ENCODE data around the gene ORAI2.
"Not testable (repeated sequence)": the region's sequence is repeated elsewhere in the genome, so short reads cannot be mapped to it uniquely, and the experiment has no call there.

The ORAI2 gene

DNA sequence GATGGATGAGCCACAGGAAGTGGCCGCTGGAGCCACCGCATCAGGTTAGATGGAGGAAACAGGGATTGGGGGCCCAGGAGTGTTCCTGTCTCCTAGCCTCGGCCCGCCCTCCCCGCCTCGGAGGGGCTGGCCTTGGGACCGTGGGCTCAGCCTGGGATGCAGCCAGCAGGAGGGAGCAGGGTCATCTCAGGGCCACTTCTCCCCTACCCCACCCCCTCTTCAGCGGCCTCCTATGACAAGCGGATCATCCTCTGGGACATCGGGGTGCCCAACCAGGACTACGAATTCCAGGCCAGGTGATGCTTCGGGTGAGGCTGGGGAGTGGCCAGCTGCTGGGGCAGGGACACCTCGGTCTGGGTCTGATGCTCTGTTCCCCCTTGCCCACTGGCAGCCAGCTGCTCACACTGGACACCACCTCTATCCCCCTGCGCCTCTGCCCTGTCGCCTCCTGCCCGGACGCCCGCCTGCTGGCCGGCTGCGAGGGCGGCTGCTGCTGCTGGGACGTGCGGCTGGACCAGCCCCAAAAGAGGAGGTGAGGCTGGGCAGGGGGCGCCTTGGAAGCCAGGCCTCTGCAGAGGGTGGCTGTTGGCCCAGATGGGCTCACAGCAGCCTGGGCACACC lies 36.1 kb downstream of the ORAI2 start:
- no peak for DNase-seq (ENCODE audit: low read depth in 3 of 3)

DNA sequence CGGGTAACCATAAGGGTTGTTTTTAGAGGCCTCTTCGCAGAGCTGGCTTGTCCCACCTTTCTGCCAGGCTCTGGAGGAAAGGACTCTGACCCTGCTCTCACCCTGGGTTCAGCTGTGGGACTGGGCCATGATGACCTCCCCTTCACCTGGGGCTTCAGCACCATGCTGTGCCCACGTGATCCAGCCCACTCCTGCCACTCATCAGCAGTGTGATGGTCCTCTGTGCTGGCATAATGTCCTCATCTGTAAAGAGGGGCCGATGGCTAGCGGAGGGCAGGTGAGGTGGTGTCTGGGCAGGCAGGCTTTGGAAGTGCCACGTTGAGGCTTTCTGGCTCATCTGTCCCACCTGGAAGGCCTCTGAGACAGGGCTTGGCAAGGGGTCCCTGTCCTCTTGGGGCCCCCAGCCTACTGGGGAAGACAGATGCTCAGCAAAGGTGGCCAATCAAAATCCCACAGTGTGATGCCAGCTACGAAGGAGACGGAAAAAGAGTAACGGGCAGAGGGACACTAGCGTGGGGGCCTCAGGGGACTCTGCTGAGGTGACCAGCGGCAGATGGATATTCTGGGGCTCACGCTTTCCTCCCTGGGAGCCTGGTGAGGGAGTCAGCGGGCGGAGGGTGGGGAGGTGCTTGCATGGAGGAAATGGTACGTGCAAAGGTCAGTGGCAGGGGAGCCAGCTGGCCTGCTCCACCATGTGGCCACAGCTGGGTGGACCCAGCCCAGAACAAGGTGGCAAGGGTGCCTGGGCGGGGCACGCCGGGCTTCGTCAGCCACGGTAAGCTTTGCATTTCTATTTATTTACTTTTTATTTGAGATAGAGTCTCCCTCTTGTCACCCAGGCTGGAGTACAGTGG lies 36.8 kb downstream of the ORAI2 start:
- DNase-seq (ENCODE audit: low read depth in 3 of 3), result no peak

DNA sequence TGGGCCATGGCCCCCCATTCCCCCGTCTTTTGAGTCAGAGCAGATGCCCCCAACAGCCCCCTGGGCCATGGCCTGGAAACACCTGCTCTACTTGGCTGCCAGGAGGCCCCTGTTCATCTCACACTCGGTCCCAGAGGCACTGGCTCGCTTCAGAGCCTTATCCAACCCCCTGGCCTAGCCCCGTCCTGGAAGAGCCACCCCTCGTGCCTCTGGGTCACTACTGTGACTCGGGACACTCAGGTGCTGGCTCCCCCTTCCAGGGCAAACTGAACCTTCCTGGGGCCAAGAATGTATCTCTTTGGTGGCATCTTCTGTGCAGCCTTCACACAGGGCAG lies 38.4 kb downstream of the ORAI2 start:
- DNase-seq (ENCODE audit: low read depth in 3 of 3), result no peak

DNA sequence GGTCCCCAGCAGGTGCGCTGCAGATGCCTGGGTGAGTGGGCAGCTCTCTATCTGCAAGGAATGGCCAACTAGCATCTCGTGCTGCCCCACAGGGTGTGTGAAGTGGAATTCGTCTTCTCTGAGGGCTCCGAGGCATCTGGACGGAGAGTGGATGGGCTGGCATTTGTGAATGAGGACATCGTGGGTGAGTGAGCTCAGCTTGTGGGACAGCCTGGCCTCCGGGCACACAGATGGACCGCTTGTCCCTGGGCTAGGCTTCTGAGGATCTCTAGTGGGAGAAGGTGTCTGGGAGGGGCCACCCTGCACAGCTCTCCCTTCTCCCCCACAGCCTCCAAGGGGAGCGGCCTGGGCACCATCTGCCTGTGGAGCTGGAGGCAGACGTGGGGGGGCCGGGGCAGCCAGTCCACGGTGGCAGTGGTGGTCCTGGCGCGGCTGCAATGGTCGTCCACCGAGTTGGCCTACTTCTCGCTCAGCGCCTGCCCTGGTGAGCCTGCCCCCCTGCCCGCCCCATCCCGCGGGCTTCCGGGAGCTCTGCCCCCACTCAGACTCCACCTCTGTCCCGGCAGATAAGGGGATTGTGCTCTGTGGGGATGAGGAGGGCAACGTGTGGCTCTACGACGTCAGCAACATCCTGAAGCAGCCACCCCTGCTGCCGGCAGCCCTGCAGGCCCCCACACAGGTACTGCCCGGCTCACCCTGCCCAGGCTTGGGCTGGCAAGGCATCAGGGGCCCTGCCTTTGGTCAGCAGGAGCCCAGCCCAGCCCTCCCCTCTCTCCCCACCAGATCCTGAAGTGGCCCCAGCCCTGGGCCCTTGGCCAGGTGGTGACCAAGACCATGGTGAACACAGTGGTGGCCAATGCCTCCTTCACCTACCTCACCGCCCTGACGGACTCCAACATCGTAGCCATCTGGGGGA lies 39.0 kb downstream of the ORAI2 start:
- DNase-seq (ENCODE audit: low read depth in 3 of 3), result no peak

DNA sequence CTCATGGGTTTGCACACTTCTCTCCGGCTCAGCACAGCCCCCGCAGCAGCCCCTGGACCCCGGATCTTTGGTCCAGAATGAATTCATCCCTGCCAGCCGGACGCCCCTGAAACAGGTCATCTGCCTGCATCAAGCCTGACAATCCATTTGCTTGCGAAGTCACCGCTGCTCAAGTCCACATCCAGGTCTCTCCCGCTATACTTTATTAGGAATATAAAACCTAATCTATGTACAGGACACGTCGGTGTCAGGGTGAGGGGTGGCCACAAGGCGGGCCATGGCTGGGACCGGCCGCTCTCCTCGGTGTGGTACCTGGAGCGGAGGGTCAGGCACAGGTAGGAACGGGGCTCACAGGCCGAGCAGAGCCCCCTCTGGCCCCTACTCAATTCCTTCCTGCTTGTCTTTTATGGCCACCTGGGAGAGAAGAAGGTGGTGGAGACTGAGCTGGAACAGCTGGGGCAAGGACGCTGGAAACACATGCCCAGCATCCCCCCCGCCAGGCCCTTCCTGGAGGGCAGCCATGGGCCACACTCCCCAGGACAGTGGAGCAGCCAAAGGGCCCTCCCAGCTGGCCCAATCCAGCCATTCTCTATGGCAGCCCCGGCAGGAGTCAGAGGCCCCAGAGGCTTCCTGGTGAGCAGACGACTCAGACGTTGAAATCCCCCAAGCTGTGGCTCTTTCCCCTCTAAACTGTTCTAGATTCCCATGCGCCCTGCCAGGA lies 40.1 kb downstream of the ORAI2 start:
- no peak for DNase-seq (ENCODE audit: low read depth in 3 of 3)

DNA sequence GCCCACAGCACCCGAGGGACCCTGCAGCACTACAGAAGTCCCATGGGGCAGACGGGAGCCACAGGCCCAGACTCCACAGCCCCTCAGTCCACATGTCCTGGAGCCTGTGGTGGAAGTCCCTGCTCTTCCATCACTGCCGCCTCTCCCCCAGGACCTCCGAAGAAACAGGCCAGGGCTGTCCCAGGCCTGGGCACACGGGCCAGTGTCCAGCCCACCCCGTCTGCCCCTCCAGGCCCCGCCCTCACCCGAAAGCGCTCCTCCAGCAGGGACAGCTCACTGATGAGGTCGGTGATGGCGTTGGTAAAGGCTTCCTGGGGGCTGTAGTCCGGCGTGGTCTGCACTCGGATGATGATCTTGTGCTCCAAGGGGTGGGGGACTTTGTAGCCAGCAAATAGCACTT lies 40.7 kb downstream of the ORAI2 start:
- DNase-seq (ENCODE audit: low read depth in 3 of 3), result not testable (repeated sequence)

DNA sequence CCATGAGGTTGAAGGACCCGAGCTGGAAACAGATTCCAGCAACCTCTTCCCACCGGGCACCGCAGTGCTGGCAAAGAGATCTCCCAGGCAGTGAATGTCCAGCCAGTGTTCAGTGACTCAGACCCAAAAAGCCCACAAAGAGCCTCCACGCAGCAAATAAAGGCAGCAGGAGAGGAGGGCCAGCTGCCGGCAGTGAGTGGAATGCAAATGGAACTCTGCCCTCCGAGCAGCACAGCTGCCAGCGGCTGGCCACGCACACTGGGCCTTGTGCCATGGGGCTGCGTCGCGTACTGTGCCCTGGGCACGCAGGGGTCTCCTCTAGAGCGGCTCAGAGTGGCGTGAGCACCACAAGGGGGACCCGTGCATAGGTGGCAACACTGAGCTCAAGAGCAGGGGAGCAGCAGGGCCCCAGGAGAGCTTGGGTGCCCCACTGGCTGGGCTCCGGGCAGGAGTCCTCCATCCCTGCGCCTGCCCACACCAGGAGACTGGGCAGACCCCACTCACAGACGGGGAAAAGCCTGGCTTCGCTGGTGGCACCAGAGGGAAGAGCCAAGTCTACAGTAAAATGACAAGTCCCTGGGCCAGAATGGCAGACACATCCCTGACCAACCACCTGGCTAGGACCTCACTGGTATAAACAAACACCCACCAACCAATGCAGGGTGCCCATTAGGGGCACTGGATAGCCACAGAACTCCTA lies 41.5 kb downstream of the ORAI2 start:
- DNase-seq (ENCODE audit: low read depth in 3 of 3), result not testable (repeated sequence)

DNA sequence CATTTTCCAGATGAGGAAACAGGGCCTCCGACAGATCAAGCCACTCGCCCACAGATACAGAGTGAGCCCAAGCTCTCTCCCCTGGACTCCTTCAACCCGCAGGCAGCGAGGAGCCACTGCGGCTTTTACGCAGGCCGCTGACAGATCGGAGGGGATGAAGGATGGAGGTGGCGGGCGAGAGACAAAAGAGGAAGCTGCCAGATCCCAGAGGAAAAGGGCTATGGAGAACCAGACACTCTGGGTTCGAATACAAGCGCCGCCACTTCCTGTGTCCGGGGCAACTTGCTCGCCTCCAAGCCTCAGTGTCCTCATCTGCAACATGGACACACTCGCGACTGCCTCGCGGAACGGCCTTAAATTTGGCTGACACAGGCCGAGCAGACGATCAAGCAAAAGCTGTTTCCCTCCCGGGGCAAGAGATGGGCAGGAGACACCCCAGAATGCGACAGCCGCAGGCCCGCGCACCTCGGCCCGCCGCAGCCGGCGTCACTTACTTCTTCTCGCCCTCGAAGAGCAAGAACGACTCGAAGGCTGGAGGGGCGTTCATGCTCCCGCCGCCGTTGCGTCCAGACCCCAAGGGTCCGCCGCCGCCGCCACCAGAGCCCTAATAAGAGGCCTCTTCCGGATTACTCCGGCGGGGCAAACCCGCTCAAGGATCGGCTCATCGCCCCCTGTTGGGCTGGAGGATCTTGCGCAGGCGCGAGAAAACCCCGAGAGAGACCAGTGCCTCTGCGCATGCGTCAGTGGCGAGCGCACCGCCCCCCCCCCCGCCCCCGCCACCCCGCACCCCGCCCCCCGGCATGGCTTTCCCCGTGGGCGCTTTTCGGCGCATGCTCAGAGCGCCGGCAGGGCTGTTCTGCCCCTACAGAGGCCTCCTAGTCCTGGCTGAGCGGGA lies 45.2 kb downstream of the ORAI2 start, which contains the start of gene POLR2J:
Gene POLR2J, minus strand, starts transcription at position 609 of the 895 bp plus-strand sequence. Its CDS starts 62 bp downstream, at position 547.
- DNase-seq (ENCODE audit: low read depth in 3 of 3), result peak; percentile 78 to 93 (median 82)

DNA sequence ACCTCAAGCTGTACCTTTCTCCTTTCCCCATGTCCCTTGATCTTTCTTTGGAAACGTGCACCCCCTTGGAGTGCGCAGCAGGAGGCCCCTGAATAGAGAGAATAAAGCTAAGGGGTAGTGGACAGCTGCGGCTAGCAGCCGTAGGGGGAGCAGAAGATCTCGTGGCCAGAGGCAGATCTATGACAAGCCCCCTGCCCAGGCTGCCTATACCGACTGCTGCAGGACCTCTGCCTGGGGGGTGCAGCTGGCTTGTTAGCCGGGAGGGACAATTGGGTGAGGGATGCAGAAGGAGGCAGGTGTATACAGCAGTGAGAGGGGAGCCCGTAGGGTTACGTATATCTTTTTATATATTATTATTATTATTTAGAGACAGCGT lies 45.8 kb downstream of the ORAI2 start:
- DNase-seq (ENCODE audit: low read depth in 3 of 3), result not testable (repeated sequence)

DNA sequence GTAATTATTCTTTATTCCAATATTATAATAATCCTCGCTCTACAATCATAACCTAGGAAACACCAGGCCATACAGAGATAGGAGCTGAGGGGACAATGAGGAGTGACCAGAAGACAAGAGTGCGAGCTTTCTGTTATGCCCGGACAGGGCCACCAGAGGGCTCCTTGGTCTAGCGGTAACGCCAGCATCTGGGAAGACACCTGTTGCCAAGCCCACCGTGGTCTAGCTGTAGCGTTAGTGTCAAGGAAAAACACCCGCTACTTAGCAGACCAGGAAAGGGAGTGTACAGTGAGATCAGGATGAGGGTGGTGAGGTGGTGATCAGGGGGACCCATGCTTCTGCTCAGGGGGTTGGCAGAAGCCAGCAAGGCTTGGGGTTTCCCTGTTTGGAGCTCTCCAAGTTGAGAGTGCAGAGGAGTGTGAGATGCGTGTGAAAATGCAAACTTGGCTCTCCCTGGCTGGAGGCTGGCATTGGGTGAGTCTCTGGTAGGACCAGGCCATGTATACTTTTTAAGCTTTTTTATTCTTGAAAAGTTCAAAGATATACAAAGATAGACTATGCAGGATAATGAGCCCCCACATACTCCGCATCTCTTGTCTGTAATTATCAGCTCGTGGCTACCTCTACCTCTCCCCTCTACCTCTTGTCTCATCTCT lies 46.7 kb downstream of the ORAI2 start:
- DNase-seq (ENCODE audit: low read depth in 3 of 3), result not testable (repeated sequence)

DNA sequence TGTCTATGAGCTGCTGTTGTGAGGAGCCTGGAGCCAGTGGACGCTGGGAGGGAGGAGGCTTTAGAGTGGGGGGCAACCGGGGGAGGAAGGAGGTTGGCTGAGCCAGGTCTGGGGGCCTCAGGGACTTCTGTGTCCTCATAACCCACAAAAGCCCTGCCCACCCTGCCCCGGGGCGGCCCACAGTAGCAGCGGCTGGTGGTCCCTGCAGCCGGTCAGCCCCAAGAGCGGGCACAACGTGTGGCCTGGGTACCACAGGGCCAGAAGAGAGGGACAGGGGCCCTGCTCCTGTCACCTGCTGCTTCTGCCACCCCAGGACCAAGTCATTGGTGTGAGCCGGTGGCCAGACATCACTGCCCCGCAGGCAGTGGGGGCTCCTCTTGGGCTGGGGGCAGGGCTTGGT lies 48.6 kb downstream of the ORAI2 start:
- not testable (repeated sequence) for DNase-seq (ENCODE audit: low read depth in 3 of 3)

DNA sequence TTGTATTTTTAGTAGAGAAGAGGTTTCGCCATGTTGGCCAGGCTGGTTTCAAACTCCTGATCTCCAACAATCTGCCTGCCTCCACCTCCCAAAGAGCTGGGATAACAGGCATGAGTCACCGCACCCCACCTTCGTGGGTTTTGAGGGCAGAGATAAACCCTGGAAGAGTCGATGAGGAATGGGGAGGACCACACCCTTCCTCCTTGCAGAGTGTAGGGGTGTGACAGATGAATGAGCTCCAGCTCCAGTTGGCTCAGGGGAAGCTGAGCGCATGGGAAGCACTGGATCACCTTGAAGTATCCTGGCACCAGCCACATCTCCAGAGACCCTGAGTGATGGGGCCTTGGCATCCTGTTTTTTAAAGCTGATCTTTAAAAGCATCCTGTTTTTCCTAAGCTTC lies 50.9 kb downstream of the ORAI2 start:
- not testable (repeated sequence) for DNase-seq (ENCODE audit: low read depth in 3 of 3)

DNA sequence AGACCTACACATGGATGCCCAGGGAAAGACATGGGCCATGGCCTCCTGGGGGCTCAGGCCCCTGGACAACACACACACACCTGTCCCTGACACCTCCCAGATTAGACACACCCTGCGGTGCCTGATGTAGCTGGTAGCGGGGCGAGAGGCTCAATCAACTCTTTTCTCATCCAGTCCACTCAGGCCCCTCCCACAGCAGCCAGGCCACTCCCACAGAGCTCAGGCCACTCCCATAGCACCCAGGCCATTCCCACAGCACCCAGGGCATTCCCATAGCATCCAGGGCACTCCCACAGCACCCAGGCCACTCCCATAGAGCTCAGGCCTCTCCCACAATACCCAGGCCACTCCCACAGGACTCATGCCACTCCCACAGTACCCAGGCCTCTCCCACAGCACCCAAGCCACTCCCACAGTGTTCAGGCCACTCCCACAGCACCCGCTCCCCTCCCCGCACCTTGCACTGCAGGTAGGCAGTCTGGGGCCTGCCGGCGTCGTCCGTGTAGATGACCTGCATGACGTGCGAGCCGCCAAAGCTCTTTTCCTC lies 57.2 kb downstream of the ORAI2 start:
- peak in 2 of 3 donors; percentile 35 to 62 for DNase-seq (ENCODE audit: low read depth in 3 of 3)

DNA sequence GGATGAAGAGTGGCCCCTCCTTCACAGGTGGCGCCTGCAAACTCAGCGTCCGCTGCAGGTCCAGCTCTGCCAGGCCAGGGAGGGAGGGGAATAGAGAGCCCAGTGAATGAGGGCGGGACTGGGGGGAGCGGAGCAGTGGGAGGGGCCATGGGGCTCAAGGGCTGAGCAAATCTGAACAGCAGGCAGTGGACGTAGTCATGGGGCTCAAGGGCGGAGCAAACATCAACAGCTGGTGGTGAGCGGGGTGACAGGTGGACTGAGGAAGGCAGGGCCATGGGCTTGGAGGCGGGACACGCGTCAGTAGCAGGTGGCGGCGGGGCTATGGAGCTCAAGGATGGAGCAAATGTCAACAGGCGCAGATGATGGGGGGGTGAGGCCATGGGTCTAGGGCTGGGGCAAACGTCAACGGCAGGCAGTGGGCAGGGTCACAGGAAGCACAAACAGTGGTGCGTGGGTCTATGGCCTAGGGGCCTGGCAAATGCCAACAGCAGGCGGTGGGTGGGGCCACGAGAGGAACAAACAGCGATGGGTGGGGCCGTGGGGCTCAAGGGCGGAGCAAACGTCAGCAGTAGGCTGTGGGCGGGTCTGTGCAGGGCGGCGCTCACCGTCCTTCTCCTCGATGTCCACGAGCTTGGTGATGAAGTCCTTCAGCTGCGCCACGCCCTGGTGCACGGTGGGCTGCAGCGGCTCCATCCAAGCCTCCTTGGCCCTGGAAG lies 60.0 kb downstream of the ORAI2 start:
- not testable (repeated sequence) for DNase-seq (ENCODE audit: low read depth in 3 of 3)

DNA sequence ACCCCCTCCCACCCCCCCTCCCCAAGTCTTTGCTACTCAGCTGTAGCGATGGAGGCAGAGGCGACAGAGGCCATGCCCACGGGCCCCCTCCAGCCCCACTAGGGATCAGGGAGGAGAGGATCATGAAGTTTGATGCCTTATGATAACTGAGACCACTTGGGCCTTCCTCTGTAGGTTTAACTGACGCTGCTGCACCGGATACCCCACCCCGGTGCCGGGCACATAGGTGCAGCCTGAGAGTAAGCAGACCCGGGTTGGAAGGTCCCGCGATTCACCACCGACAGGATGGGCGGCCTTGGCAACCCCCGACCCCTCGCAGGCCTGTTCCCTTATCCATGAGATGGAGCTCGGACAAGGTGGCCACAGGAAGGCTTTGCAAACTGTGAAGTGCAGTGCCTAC lies 60.7 kb downstream of the ORAI2 start:
- DNase-seq (ENCODE audit: low read depth in 3 of 3), result not testable (repeated sequence)

DNA sequence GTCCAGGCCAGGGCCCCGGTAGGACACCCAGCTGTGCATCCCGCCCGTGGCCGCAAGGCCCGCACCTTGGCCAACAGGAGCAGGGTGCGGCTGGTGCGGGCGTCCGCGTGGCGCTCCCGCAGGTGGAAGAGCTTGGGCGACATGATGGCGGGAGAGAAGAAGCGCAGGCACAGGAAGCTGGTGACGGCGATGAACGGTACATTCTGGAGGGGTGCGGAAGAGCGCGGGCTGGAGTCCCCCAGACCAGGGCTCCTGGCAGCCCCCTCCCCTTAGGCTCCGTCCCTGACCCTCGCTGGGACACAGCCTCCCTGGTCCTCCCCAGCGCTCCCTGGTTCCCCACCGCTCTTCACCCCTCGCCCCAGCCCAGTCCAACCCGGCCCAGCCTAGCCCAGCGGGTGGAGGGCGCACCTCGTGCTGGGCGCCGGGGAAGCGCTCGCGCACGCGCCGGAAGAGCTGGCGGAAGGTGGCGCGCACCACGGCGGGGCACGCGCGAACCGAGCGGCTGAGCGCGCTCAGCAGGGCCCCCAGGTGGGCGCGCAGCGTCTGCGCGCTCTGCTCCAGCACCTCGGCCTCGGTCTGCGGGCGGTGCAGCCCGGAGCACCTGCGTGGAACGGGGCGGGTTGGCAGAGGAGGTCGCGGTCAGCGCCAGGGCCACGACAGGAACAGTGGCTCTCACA lies 61.2 kb downstream of the ORAI2 start:
- DNase-seq (ENCODE audit: low read depth in 3 of 3), result not testable (repeated sequence)

DNA sequence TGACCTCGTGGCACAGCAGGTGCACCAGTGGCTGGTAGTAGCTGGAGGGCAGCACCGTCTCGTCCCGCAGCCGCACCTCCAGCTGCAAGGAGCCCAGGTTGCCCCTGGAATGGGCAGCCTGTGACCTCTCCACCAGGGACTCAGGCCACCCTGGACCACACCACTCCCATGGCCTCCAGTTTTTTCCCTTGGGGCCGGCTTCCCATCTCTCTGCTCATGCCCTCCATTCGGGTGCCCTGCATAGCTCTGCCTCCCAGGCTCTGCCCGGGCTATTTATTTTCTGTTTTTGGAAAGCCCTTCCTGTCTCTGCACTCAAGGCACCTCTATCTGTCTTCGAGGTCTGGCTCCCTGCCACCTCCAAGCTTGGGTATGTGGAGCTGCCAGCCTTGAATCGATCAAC lies 63.5 kb downstream of the ORAI2 start:
- DNase-seq (ENCODE audit: low read depth in 3 of 3), result not testable (repeated sequence)

DNA sequence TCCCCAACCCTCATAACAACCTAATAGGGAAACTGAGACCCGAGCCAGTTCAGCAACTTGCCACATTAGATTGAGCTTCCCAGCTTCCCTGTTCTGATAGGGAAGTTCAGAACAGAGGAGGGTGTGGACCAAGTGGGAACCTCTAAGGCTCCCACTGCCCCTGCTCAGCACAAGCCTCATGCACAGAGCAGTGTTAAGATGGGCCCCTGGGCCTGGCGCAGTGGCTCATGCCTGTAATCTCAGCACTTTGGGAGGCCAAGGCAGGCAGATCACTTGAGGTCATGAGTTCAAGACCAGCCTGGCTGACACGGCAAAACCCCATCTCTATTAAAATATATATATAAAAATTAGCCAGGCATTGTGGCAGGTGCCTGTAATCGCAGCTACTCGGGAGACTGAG lies 63.9 kb downstream of the ORAI2 start:
- DNase-seq (ENCODE audit: low read depth in 3 of 3), result not testable (repeated sequence)

Data from stimulated activated CD4-positive, alpha-beta T cell treated with anti-CD3 and anti-CD28 coated beads, TNF-alpha, amount 100 ng/mL, for 48 hours (primary cell).